NCI-H187 treated with DMSO at 0.1 percent for 48 hours (cell line): ENCODE results near the gene COL23A1.

ENCODE experiments used
- DNase-seq: peaks from one replicate; lab custom pipeline; 2025; lab: John Stamatoyannopoulos, UW

COL23A1 gene

DNA sequence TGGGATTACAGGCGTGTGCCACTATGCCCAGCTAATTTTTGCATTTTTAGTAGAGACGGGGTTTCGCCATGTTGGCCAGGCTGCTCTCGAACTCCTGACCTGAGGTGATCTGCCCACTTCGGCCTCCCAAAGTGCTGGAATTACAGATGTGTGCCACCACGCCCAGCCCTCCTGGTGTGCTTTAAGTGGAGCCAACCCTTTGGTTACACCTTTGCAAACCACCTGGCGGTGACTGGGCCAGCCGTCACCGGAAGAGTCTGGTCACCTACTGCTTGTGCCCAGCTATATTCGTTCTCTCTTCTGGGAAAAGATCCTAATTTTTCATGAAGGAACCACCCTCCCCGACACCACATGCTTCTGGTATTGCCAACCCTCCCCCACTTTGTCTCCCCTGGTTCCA lies 35.9 kb downstream of the COL23A1 start:
- no peak for DNase-seq

DNA sequence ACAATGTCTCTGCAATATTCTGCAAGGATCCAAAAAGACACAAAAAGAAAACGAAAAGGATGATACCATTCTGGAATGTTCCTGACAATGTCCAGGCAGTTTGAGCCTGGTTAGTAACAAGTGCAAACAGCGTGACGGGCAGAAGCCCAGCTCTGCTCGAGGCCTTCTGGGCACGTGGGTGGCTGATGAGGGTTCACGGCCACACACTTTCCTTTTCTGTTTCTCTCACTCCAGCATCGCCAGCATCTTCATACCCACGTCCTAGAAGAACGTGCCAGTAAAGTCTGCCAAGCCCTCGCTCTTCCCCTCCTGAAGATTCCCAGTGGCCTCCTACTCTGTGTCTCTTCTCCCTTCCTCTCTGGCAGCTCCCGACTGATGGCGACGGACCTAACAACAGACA lies 36.7 kb downstream of the COL23A1 start:
- DNase-seq = no peak

DNA sequence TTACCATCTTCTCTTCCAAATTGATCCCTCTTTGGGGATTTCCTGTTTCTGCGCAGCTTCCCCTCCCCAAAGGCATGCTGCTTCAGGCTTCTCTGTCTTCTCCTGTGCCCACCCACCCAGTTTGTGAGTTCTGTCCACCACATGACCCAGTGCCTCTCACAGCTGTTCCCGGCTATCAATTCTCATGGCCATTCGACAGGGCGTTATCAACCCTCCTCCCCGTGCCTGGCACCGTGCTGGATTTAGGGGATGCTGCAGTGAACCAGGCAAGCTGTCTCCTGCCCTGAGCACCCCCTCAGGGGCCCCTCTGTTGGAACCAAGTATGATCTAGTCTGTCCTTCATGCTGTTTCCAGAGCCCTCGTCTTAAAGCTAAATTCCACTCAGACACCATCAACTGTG lies 38.7 kb downstream of the COL23A1 start:
- DNase-seq = no peak

DNA sequence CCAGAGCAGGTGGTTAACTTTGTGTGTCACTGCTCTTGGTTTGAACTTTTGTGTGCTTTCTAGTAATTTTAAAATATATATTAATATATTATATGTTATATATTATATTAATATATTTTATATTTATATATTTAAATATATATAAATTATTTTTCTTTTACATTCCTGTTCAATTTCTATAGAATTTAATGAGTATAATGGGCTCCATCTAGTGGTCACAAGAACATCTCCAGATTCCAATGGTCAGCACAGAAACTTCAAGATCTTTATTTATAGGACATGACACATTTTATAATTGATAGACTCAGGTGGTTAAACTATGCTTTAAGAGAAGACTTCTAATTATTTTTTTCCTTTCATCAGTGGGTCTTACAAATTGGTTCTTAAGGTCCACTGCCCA lies 39.1 kb downstream of the COL23A1 start:
- no peak for DNase-seq

DNA sequence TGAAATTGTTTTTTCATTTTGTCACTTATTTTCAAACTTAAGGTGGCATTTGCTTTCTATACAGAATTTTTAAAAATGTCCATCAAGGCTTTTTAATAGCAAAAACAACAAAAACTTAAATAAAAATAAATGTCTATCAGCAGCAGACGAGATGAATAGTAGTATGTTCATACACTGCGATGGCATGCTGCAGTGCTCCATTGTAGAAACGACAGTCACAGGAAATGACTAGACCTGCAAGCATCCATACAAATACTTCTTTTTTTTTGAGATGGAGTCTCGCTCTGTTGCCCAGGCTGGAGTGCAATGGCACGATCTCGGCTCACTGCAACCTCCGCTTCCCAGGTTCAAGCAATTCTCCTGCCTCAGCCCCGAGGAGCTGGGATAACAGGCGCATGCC lies 41.4 kb downstream of the COL23A1 start:
- no peak for DNase-seq

DNA sequence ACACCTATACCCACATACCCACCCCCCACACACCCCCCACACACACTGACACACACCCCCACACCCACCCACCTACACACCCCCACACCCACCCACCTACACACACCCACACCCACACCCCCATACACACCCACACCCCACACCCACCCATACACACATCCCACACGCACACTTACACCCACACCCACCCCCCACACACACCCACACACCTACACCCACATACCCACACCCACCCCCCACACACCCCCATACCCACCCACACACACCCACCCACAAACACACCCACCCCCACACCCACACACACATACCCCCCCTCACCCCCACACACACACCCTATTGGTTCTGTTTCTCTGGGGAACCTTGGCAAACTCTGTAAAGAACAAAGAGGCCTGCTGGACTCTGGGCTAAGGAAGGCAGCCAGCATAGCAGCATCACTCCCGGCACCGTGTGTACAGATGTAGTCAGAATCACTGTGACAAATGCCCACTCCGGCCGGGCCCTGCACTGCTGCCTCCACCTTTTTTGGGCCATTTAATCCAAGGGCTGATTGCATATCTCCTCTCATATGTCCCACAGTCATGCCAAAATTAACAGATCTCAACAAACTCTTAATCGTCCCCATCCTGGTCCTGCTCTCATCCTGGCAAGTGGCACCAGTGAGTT lies 42.3 kb downstream of the COL23A1 start:
- no peak for DNase-seq

DNA sequence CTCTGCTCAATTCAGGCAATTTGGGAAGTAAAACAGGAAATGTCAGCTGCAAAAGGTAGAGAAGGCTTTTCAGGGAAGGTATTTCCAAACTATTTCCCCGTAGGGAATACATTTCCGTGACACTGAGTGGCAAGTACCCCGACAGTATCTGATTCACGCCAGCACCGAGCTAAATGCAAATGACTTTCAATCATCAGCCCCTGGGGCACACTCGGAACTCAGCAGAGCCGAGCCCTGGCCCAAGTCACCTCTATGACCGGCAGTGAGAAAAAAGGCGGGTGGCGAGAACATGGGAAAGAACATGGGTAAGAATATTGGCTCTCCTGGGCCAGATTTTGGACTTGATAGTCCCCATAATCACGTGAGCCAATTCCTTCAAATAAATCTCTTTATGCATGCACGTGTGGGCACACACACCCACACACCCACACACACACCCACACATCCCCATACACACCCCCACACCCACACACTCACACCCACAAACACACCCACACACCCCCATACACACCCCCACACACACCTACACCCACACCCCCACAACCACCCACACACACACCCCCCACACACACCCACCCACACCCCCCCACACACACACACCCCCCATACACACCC lies 43.0 kb downstream of the COL23A1 start:
- DNase-seq = no peak

DNA sequence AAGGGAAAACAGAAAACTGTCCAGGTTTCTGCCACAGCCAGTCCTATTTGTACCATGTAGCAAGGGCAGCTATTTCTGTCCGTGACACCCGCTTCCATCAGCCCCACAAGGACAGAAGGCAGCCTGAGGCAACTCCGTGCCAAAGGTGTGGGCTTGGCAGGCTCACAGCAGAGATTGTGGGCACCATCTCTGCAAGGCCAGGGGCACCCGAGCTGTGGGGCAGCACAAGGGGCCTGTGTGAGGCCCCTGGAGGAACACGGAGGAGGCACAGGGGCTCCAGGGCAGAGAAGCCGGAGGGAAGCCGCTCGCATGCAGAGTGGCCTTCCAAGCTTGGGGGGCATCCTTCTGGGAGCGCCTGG lies 43.5 kb downstream of the COL23A1 start:
- DNase-seq = no peak

DNA sequence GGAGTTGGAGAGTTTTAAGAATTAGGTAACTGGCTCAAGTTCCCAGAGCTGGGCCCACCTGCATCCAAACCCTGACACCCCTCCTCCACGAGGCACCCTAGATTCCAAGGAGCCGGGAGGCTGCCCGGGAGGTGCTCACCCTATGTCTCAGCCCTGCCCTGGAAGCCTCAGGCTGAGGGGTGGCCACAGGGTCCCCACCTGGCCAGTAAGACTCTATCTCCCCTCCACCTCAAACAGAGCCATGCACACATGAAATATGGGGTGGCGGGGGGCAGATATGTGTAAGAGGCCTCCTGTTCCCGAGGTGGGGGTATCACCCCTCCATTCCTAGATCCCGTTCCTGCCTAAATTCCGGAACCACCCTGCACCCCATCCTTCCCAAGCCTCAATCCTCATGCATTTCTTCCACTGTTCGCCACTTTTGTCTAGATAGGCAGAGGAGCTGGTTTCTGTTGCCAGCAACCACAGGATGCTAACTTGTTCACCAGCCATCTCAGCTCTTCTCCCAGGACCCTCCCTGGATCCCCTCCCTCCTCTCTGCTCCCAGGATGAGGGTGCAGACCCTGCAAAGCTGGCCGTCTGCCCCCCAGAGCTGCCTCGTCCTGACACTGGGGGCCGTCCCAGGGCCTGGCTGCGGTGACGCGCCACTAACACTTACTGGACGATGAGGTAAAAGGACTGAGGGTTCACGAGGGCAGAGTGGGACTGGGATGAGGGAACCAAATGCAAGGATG lies 44.1 kb downstream of the COL23A1 start:
- no peak for DNase-seq

DNA sequence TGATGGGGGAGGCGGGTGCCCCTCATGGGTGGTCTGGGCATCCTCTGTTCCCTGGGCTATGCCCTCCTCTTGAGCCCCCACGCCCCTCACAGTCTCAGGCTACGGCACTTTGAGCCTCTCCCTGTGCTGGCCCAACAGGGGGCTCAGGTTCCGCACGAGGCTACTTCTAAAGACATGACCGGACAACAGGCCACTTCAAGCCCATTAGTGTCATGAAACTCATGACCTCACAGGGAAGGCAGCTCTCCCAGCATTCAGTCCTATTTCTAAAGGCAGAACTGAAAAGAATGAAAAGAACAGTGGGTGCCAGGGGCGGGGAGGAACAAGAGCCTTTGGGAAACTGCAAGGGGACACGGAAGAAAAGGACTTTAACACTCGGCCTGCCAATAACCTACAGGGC lies 45.0 kb downstream of the COL23A1 start:
- DNase-seq = no peak

DNA sequence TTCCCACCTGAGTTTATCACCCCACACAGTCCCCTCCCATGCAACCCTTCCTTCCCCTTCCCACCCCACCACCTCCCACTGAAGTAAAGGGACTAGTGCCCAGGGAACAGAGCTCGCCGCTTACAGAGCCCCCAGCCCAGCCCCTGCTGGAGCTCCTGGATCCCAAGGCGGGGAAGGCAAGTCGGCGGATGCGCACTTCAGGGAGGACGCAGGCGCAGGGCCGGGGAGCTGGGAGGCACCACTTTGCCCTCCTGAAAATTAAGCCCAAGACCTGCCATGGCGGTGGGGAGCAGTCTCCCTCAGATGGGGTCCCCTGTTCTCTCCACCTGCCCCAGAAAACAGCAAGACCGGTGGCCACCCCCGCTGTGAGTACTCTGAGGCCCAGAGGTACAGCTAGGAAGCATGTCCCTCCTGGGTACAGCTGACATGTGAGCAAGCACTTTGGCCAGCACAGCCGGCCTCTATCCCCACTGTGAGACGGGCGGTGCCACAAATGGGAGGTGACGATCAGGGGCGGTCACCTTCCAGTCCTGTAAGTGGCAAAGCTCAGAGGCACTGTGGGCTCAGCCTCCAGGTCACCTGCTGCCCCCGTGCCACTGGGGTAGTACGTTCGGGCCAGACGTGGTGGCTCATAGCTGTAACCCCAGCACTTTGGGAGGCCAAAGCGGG lies 45.9 kb downstream of the COL23A1 start:
- no peak for DNase-seq

DNA sequence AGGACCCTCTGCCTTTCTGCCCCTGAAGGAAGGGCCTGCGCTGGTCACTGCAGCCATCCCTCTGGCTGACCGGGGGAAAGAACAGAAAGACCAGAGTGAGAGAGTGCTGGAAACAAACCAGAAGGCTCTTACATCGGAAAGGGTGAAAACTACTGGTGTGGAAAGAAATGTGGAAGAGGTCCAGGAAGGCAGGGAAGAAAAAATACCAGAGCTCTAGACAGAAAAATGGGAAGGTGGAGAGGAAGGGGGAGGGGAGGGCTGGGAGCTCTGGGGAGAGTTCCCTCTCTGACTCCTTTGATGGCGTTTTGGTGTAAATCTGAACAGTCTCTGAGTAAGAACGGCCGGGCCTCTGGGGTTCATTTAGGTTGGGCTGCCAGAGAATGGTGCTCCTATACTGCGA lies 47.7 kb downstream of the COL23A1 start:
- DNase-seq = no peak

DNA sequence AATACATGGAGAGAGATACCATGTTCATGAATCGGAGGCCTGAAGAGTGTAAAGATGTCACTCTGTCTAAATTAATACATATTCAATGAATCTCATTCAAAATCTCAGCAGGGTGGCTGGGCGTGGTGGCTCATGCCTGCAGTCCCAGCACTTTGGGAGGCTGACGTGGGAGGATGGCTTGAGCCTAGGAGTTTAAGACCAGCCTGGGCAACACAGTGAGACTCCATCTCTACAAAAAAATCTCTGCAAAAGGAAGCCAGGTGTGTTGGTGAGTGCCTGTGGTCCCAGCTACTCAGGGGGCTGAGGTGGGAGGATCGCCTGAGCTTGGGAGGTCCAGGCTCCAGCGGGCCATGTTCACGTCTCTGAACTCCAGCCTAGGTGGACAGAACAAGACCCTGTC lies 49.7 kb downstream of the COL23A1 start:
- no peak for DNase-seq

DNA sequence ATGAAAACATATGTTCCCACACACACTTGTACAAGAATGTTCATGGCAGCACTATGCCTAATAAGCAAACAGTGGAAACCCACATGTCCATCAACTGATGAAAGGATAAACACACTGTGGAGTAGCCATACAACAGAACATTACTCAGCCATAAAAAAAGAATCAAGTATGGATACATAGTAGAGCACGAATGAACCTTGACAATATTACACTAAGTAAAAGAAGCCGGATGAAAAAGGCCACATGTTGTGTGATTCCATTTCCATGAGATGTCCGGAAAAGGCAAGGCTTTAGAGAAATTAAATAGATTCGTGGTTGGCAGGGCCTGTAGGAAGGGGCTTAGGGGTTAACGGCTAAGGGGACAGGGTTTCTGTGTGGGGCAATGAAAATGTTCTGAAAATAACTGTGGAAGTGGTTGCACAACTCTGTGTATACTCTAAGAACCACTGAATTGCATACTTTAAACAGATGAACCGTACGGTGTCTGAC lies 51.4 kb downstream of the COL23A1 start:
- DNase-seq = no peak

DNA sequence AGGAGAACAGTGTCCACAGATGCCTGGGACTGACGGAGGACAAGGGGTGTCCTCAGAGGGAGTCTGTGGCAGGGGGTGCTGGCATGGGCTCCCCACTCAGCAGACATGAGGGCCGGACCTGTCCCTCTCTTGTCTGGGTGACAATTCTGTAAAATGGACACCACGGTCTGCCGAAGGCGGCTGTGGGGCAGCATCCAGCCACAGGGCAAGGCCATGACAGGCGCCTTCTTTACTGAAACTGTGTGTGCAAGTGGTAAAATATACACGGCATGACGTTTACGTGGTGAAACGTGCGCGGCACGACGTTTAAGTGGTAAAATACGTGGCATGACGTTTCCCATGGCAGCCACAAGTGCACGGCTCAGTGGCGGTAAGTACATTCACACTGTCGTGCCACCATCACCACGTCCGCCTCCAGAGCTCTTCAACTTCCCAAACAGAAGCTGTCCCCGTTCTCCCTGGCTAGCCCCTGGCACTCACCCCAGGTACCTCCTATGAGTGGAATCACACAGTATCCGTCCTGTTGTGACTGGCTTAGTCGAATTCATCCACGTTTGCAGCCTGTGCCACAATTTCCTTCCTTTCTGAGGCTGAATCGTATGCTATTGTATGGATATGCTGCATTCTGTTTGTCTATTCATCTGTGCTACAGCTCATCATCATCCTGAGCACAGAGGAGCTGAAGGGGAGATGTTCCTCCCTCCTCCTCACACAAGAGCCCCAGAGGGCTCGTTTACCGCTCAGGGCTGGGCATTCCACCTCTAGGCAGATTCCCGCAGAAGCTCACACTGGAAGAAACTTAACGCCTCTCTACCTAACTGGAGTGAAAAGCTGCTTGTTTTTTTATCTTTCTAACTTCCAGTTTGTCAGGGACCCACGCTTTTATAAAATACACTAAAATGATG lies 52.5 kb downstream of the COL23A1 start:
- DNase-seq = no peak

DNA sequence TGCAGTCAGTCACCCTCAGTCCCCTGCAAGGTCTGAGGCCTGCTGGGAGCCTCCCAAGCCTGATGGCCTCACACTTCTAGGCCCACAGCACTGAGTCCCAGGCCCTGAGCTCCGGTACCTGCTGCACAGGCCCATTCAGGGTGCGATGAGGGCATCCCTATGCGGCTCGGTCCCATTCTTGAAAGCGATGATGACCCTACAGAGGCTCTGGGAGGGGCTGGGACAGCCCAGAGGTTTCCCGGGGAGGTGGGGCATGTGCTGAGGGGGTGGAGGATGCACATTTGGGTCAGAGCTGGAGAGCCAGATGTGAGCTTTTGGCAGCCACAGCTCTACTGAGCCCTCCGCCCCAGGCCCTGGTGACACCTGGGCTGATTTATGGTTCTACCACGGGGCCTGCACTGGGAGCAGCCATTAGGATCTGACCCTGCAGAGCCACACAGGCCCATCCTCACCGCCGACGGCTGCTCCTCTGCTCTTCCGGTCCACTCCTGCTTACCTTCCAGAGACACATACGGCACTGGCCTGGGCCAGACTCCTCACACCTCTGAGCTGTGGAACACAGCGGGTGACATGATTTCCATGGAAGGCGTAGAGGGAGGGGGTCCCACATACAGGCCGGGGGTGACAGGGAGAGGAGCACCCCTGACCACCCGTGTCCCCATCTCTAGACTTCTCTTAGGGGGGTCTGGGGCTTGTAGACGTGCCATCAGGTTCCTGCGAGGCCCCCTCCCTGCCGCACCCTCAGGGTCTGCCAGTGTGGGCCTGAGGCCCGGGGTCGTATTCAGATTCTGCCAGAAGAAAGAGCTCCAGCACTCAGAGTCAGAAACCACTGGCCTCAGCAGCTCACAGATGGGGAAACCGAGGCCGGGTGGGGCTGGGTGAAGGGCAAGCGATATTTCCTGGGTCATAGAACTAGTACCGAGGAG lies 53.4 kb downstream of the COL23A1 start:
- DNase-seq = no peak

DNA sequence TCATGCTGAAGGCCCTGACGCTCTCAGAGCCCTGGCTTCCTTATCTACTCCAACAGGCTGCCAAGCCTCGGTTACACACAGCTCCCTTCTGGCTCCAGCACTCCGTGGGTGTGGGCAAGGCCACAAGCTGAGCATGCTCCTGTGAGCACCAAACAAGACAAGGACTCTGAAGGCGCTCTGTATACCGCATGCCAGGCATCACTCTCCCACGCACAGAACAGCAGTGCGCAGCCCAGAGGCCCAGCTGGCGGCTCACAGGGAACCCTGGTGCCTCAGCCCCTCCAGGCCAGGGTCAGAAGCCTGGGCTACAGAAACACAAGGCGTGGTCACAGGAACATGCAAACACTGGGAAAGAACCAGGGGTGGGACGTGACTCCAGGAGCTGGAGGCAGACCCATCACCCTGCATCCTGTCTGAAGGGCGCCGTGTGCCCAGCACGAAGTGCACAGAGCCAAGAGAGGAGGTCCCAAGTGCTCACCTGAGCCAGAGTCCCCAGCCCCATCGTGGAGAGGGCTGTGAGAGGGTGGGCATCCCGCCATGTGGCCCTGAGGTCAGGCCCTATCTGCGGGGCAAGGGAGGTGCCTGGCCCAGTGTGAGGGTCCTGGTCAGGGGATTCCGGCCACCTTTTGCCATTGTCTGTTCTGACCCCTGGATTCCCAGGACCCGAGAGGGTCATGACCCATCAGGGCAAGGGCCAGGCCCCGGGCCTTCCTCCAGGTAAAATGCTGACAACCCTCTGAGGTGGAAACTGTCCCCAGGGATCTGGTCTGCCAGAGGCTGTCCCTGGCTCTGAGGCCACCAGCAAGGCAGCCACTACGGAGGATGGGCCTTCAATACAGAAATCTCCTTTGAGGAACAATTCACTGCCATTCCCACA lies 54.7 kb downstream of the COL23A1 start:
- no peak for DNase-seq

DNA sequence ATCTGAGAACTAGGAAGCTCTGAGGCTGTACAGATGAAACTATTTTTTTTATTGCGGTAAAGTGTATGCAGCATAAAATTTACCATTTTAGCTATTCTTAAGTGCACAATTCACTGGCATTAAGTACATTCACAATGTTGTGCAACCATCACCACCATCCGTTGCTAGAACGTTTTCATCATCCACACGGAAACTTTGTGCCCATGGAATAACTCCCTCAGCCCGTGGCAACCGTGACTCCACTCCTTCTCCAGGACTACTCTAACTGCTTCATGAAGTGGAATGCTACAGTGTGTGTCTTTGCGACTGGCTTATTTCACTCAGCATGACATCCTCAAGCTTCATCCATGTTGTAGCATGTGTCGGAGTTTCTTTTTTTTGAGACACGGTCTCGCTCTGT lies 57.1 kb downstream of the COL23A1 start:
- DNase-seq = no peak

DNA sequence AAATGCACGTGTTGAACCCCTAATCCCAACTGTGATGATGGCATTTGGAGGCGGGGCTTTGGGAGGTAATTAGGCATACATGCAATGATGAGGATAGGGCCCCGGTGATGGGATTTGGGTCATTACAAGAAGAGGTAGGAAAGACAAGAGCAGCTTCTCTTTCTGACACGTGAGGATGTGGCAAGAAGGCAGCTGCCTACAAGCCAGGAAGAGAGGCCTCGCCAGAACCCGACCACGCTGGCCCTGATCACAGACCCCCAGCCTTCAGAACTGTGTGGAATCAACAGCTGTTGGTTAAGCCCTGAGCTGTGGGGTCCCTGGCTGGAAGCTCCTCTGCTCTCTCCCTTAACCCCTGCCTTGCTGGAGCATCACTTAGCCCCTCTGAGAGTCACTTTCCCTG lies 57.5 kb downstream of the COL23A1 start:
- DNase-seq = no peak

DNA sequence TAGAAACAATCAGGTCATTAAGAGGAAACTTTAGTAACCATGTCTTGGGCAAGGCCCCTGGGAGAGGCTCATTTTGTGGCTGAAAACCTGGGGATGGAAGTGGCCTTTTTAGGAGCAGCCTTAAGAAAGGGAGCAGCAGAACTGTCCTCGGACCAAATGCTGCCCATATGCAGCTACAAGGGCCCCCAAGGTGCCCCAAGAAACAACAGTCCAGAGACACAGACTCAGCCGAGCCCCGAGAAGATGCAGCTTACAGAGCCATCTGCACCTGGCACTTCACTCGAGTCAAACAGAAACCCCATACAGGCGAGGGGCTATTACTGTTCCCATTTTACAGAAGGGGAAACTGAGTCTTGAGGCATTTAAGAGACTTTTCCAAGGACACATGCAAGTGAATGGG lies 58.0 kb downstream of the COL23A1 start:
- no peak for DNase-seq
